B cell (primary cell): ENCODE measurements around the gene WDR6. TPM values are rescaled to one million over a fixed set of nuclear protein-coding genes. Genes with fewer than 3 reads are reported as not detected.

Source experiments
- ATAC-seq: fragments of 200-7000 bp; cut with Tn5 transposase; one replicate; pipeline ENCODE4 v1.10.0; 2021; ENCODE audit warnings: low read depth, mild to moderate bottlenecking, moderate number of reproducible peaks, moderate library complexity
- CTCF ChIA-PET: fragments of 350-600 bp; sonication (Branson Sonifier 250); formaldehyde crosslinking; loops from one replicate; lab custom pipeline; 2021; ENCODE audit warnings: antibody characterized with exemption, inconsistent platforms; lab: Charles Lee
- POLR2A ChIA-PET: fragments of 350-600 bp; sonication (Branson Sonifier 250); formaldehyde crosslinking; loops from one replicate; lab custom pipeline; 2021; ENCODE audit warnings: antibody characterized with exemption; lab: Charles Lee
- DNase-seq: peaks from one replicate; pipeline ENCODE4 v3.0.0; 2013
- H2AFZ ChIP-seq: 2 replicates; pipeline ENCODE4 v1.6.1; 2012; ENCODE audit warnings: mild to moderate bottlenecking, low read depth, low read length; ENCODE audit not compliant: insufficient read depth, poor library complexity, severe bottlenecking
- H3K27ac ChIP-seq, 2 donors: 1 replicate in 1 of 2; 2 replicates in 1 of 2; pipeline ENCODE4 v1.5.1; 2012 to 2013; ENCODE audit warnings: low read length in 2 of 2, mild to moderate bottlenecking in 2 of 2, moderate library complexity in 1 of 2
- H3K27me3 ChIP-seq, 4 experiments: fragments of 200-600 bp in 1 of 4; sonication (generic) in 1 of 4; replicated peaks in 1 of 4; 1 replicate in 2 of 4; 2 replicates in 2 of 4; pipeline versions ENCODE4 v1.6.1 to v1.7.0; 2013 to 2016; ENCODE audit warnings: low read length in 3 of 4, mild to moderate bottlenecking in 2 of 4, mixed read lengths in 1 of 4, moderate library complexity in 1 of 4; ENCODE audit not compliant: insufficient read depth in 4 of 4, control insufficient read depth in 3 of 4; ENCODE audit errors: control extremely low read depth in 1 of 4
- H3K36me3 ChIP-seq, 2 experiments: replicated peaks in 1 of 2; 1 replicate in 1 of 2; 2 replicates in 1 of 2; pipeline versions ENCODE4 v1.6.1 to v1.7.1; 2013; ENCODE audit warnings: low read length in 1 of 2; ENCODE audit not compliant: insufficient read depth in 2 of 2, control insufficient read depth in 1 of 2; ENCODE audit errors: control extremely low read depth in 1 of 2, extremely low read depth in 1 of 2
- H3K4me1 ChIP-seq, 2 donors: fragments of 200-600 bp in 1 of 2; sonication (generic) in 1 of 2; 1 replicate in 1 of 2; 2 replicates in 1 of 2; pipeline versions ENCODE4 v1.5.1 to v1.6.1; 2013 to 2017; ENCODE audit warnings: low read length in 2 of 2; ENCODE audit not compliant: control insufficient read depth in 2 of 2, insufficient read depth in 2 of 2
- H3K4me2 ChIP-seq: replicated peaks from 2 replicates; pipeline ENCODE3; 2012; ENCODE audit warnings: mild to moderate bottlenecking, low read depth, low read length; ENCODE audit not compliant: poor library complexity, severe bottlenecking
- H3K4me3 ChIP-seq, 5 experiments: fragments of 200-600 bp in 1 of 5; sonication (generic) in 1 of 5; 1 replicate in 3 of 5; 2 replicates in 2 of 5; pipeline versions ENCODE4 v1.5.1 to v1.7.0; 2011 to 2016; ENCODE audit warnings: low read length in 4 of 5, mild to moderate bottlenecking in 4 of 5, low read depth in 2 of 5, control low read depth in 1 of 5, moderate library complexity in 1 of 5; ENCODE audit not compliant: insufficient read depth in 1 of 5; ENCODE audit errors: control extremely low read depth in 1 of 5, extremely low read depth in 1 of 5
- H3K79me2 ChIP-seq: fragments of 200-600 bp; sonication (generic); one replicate; pipeline ENCODE4 v1.6.0; 2016; ENCODE audit warnings: low read length; ENCODE audit not compliant: control insufficient read depth, insufficient read depth
- H3K9ac ChIP-seq: fragments of 200-600 bp; sonication (generic); 2 replicates; pipeline ENCODE4 v1.6.1; 2017; ENCODE audit warnings: mild to moderate bottlenecking, low read length, moderate library complexity
- H3K9me3 ChIP-seq, 3 donors: one replicate each; pipeline versions ENCODE4 v1.6.1 to v1.7.1; 2013; ENCODE audit warnings: low read length in 2 of 3; ENCODE audit not compliant: control insufficient read depth in 2 of 3, insufficient read depth in 1 of 3; ENCODE audit errors: control extremely low read depth in 1 of 3
- H4K20me1 ChIP-seq: 2 replicates; pipeline ENCODE4 v1.6.0; 2012; ENCODE audit warnings: mild to moderate bottlenecking, low read length; ENCODE audit not compliant: insufficient read depth, control insufficient read depth, poor library complexity, severe bottlenecking
- H3K27ac Mint-ChIP-seq: one replicate; pipeline ENCODE4 v1.8.0; 2021; ENCODE audit warnings: mixed read lengths
- H3K27me3 Mint-ChIP-seq: one replicate; pipeline ENCODE4 v1.8.0; 2021; ENCODE audit warnings: mixed read lengths
- H3K4me1 Mint-ChIP-seq: one replicate; pipeline ENCODE4 v1.8.0; 2021; ENCODE audit warnings: mixed read lengths
- H3K4me3 Mint-ChIP-seq: one replicate; pipeline ENCODE4 v1.8.0; 2021; ENCODE audit warnings: mixed read lengths
- H3K9me3 Mint-ChIP-seq: one replicate; pipeline ENCODE4 v1.8.0; 2022; ENCODE audit warnings: mixed read lengths; ENCODE audit not compliant: insufficient read depth
- CTCF ChIP-seq: fragments of 200-600 bp; IDR thresholded peaks from one replicate; pipeline ENCODE4 v1.8.0; 2022; ENCODE audit warnings: antibody characterized with exemption, mild to moderate bottlenecking
- EZH2 ChIP-seq: IDR thresholded peaks from 2 replicates; pipeline ENCODE4 v1.6.1; 2012; ENCODE audit warnings: borderline replicate concordance, low read depth, mild to moderate bottlenecking, moderate library complexity, low read length; ENCODE audit not compliant: insufficient read depth, poor library complexity, severe bottlenecking
- WGBS: methylation state at CpG from one replicate; pipeline ENCODE4 v1.1.5; 2013; ENCODE audit warnings: missing lambda C conversion rate; ENCODE audit not compliant: insufficient coverage; 5-methylcytosine and 5-hydroxymethylcytosine counted together
- intact Hi-C: fragments of 100-400 bp; cut with micrococcal nuclease; formaldehyde crosslinking; loops from one replicate; pipeline ENCODE4 v1.10.0; 2022
- polyA plus RNA-seq: library from polyadenylated mRNA; depleted of rRNA; stranded (reverse); fragments of >200 nt; gene quantifications from 2 replicates; pipeline ENCODE4 v1.2.3, GENCODE V29; 2012
- total RNA-seq, 2 donors: library from RNA; stranded (reverse); fragments of 120-200 nt in 1 of 2; gene quantifications; 1 replicate in 1 of 2; 2 replicates in 1 of 2; pipeline versions ENCODE4 v1.2.3 to v1.2.4, GENCODE V29; 2013 to 2022

WDR6 gene
- total and polyA plus RNA-seq, 2 donors (not counting 1 experiment from before 2014, with no cell fraction given): 287 to 317 TPM

DNA sequence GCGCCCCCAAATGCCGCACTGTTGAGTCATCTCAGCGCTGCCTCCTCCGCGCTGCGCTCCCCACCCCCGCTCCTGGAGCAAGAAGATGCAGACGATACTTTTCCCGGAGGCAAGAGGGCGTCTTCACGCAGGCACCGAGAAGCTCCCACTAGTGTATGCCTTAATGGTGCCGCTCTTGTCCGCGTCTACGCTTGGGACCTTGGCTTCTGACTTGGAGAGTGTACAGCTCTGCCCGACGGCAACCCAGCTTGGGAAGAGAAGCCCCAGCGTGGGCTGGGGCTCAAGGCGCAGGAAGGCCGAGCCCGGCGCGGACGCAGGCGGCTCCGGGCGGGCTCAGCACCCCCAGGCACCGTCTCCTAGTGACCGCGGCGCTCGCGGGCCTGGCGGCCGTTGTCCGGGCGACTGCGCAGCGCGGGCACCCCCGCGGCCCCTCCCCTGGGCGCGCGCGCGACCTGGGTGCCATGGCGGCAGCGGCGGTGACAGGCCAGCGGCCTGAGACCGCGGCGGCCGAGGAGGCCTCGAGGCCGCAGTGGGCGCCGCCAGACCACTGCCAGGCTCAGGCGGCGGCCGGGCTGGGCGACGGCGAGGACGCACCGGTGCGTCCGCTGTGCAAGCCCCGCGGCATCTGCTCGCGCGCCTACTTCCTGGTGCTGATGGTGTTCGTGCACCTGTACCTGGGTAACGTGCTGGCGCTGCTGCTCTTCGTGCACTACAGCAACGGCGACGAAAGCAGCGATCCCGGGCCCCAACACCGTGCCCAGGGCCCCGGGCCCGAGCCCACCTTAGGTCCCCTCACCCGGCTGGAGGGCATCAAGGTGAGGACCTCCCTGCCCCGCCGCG, 17.2 kb upstream of the WDR6 start, which contains the start of gene P4HTM:
TSS of gene P4HTM (plus strand) at position 446 of the 840 bp plus-strand sequence. CDS start at position 462, 16 bp downstream.
- H3K27me3 Mint-ChIP-seq: no peaks in the 10 kb centered on the region
- WGBS: under 1% methylated on average over 91 of the region's 91 CpGs
- Histone ChIP-seq H3K9ac (peak within 1 kb of the TSS; percentile 91), H4K20me1 (no peaks in the 10 kb centered on the region), H3K4me3 (peak within 1 kb of the TSS; percentile 65 to 86 (median 74)), H3K9me3 (no peaks in the 10 kb centered on the region), H2AFZ (peak within 1 kb of the TSS; percentile 91), H3K27me3 (no peaks in the 10 kb centered on the region), H3K36me3 (peaks cover 0 to 6% of the 10 kb centered on the region in 2 experiments), H3K79me2 (peaks cover 11% of the 10 kb centered on the region), H3K4me2 (peak within 1 kb of the TSS; percentile 97), H3K27ac (peak within 1 kb of the TSS; percentile 24 to 66), H3K4me1 (peaks cover 18 to 21% of the 10 kb centered on the region in 2 donors)
- peaks cover 28% of the 10 kb centered on the region for H3K4me1 Mint-ChIP-seq
- TF ChIP-seq EZH2 (no peak), CTCF (no peak)
- intact Hi-C loops: loop anchor here (1.0 kb wide), 2 partner anchors 17 to 104 kb away; partner anchors contain the start of genes QRICH1 and WDR6
- DNase-seq (peak; percentile 74), ATAC-seq (peak; percentile 66)
- ChIA-PET POLR2A (interaction anchor here (1.1 to 2.2 kb wide), 5 partner anchors 17 to 32 kb away, joined by 3 to 13 read pairs (median 7); partner anchors contain the start of genes NDUFAF3 and WDR6), CTCF (interaction anchor here (0.8 to 6.4 kb wide), 12 partner anchors 16 to 459 kb away, joined by 3 to 73 read pairs (median 31); partner anchors contain the start of genes IMPDH2, NDUFAF3, QRICH1 and WDR6)
- H3K27ac Mint-ChIP-seq: peak within 1 kb of the TSS; percentile 95
- peak within 1 kb of the TSS; percentile 96 for H3K4me3 Mint-ChIP-seq
- H3K9me3 Mint-ChIP-seq: no peaks in the 10 kb centered on the region
